ENCODE measurements around the gene ANKRD33B.

ANKRD33B gene

DNA sequence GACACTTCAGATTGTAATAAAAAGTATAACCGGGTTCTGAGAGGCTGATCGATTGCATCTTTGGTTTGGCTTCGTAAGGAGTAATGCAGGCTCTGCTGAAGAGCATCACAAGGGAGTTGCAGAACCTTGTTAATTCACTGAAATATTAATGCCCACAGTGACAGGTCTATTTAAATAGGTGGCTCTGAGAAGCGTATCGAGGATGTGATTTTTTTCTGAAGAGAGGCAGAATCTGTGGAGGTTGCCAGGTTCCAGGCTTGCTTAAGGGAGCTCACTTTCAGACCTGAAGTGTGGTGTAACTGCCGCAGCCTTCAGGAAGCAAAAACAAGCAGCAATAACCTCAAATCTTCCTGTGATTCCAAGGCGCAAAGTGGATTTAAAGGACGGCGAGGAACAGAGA is 80.3 kb downstream of the ANKRD33B start:
- no peak for DNase-seq

DNA sequence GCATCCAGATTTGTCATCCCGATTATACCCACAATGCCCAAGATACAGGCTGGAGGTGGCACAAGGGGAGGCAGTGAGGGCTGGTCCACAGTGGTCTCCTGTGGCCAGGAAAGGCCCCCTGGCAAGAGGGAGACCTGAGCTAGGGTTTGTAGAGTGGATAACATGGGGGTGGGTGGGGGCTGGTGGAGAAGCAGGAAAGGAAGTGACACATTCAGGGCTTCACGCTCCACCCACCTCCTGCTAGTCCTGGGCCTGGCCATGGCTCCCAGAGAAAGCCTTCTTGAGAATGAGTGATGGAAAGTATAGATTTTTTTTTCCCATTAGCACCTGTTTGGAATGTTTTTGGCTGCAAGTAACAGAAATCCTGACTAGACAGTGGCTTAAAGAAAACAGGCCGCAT is 81.3 kb downstream of the ANKRD33B start:
- peak; percentile 44 for DNase-seq

DNA sequence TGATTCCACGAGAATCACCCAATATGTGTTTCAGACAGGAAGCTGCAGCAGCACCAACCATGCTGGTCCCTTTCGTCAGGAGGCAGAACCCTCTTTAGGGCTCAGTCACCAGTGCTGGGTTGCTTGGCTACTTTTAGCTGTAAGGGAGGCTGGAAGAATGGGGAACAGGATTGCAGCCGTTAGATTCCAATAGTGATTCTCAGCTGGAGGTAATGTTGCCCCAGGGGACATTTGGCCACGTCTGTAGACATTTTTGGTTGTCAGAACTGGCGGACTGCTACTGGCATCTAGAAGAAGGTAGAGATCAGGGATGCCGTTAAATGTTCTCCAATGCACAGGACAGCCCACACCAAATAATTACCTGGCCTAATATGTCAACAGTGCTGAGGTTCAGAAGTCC is 81.8 kb downstream of the ANKRD33B start:
- DNase-seq: no peak

DNA sequence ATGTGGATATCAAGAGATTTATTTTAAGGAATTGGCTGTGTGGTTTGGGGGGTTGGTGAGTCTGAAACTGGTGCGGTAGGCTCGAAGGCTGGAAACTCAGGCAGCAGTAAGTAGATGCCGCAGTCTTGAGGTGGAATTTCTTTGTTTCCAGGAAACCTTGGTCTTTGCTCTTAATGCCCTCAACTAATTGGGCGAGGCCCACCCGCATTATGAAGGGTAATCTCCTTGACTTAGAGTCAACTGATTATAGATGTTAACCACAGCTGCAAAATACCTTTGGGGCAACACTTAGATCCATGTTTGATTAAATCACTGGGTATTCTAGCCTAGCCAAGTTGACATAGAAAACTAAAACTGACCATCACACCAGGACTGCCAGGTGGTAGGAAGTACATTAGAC is 83.8 kb downstream of the ANKRD33B start:
- no peak for DNase-seq

DNA sequence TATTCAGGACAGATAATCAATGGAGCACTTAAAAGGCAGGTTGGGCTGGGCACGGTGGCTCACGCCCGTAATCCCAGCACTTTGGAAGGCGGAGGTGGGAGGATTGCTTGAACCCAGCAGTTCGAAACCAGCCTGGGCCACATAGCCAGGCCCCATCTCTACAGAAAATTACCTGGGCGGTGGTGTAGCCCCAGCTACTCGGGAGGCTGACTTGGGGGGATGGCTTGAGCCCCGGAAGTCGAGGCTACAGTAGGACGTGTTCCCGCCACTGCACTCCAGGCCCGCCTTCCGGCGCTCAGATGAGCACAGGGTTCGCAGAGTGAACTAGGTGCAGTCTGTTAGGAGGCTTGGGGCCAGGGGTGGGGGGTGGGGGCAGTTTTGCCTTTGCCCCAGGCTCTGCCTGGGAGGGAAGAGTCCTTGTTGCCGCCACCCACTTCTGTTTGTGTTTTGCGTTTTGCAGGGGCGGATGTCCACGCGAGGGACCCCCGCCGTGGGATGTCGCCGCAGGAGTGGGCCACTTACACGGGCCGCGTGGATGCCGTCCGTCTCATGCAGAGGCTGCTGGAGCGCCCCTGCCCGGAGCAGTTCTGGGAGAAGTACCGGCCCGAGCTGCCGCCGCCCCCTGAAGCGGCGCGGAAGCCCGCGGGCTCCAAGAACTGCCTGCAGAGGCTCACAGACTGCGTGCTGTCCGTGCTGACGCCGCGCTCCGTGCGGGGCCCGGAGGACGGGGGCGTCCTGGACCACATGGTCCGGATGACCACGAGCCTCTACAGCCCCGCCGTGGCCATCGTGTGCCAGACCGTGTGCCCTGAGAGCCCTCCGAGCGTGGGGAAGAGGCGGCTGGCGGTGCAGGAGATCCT is 85.2 kb downstream of the ANKRD33B start:
- no peak for DNase-seq

DNA sequence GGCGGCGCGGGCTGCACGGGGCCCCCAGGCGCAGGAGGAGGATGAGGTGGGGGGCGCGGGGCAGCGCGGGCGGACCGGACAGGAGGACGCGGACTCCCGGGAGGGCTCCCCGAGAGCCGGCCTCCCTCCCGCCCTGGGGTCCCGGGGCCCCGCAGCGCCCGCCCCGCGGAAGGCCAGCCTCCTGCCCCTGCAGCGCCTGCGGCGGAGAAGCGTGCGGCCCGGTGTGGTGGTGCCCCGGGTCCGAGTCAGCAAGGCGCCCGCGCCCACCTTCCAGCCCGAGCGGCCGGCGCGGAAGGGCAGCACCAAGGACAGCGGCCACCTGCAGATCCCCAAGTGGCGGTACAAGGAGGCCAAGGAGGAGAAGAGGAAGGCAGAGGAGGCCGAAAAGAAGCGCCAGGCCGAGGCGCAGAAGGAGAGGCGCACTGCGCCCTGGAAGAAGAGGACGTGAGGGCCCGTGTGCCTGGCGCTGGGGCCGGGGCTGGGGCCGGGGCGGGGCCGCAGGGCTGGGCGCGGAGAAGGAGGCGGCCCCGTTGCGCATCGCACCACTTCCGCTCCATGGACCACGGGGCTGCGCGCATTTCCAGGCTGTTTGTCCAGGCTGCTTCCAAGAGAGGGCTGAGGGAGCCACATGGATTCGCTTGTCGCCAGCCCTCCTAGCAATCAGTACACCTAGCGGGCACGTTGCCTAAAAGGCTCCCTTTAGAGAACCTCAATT is 86.0 kb downstream of the ANKRD33B start:
- DNase-seq: no peak

DNA sequence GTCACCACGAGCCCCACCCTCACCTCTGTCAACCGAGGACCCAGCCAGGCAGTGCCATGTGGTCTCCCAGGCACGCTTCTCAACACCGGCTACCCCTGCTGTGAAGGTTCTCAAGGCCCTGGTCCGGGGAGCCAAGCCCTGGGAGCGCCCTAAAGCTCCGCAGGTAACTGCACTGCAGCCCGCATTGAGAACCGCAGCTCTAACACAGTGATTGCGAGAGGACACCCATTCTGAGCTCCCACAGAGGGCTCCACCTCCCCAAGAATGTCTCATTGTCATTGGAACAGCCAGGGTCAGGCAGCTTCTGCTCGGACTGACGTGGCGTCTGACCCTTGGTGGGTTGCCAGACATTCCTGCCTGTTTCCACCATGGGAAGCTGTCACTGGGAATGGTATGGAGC is 88.3 kb downstream of the ANKRD33B start:
- no peak for DNase-seq

DNA sequence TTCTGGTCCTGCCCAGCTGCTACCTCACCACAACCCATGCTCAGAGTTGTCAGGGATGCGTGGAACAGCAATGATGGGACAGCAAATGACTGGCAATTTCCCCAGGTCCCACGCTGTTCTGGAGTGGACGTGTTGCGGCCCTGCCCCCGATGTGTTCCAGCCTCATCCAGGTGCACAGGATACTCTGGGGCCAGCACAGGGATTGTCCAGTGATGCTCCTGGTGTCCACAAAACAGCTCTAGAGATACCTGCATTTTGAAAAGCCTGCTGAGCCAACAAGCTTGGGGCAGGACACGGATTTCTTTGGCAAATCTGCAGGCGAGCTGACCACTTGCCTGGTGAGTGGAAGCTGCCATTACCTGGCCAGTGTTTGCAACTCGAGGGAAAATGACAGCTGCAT is 88.7 kb downstream of the ANKRD33B start:
- DNase-seq: no peak

DNA sequence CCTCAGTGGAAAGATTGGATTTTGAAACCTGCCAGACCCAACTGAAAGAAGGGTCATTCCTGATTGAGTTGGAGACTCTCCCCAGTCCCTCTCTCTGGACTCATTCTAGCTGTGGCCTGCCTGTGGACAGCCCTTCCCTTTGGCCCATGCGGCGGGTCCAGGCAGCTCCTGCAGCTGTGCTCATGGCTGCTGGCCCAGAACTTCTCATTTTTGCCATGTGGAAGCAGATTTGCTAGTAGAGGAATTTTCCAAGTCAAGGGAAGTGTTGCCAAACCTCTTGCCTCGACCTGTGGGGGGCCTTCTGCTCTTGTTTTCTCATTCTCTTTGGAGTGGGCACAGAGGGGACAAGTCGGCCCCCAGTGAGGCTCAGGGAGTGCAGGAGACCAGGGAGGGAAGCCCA is 89.2 kb downstream of the ANKRD33B start:
- DNase-seq: no peak

DNA sequence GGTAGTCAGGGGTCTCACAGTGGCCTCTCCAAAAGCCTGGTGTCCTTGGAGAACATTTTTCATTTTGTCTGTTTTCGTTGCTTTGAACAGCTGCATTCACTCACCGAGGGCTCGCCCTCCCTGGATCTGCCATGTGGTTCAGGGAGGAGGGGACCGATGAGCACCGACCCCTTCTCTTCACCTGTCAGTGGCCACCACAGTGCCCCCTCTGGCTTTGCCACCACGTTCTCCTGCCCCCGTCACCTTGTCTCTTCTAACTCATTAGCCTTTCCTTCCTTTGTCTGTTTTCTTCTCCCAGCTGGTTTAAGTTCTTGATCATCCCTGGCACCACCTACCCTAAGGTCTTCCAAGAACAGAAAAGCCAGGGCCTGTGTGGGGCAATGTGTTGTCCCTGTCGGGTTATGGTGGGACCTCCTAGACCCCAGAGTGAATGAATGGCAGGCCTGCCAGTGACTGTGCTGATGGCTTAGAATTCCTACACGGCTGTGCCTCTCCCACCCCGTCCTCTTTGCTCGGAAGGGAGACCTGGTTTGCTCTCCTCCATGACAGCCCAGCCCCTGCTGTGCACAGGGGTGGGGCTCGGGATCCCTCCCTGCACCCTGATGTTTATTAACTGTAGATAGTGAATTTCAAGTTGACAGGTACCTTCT is 90.0 kb downstream of the ANKRD33B start:
- DNase-seq: no peak

DNA sequence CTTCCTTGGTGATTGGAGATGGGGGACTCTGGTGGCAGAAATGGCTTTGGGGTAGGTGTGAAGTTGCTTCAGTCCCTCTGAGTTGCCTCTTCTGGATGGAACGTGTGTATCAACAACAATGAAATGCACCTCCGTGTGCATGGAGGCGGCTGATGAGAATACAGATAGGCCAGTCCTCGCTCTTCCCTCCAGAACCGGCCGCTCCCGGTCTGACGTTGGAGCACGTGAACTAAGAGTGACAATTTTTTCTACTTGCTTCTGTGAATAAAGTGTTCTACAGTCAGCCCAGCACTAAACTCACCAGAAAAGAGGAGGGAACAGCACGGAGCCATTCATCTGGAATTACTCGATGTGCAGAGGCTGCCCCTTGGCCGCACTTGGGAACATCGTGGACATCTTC is 90.7 kb downstream of the ANKRD33B start:
- no peak for DNase-seq

DNA sequence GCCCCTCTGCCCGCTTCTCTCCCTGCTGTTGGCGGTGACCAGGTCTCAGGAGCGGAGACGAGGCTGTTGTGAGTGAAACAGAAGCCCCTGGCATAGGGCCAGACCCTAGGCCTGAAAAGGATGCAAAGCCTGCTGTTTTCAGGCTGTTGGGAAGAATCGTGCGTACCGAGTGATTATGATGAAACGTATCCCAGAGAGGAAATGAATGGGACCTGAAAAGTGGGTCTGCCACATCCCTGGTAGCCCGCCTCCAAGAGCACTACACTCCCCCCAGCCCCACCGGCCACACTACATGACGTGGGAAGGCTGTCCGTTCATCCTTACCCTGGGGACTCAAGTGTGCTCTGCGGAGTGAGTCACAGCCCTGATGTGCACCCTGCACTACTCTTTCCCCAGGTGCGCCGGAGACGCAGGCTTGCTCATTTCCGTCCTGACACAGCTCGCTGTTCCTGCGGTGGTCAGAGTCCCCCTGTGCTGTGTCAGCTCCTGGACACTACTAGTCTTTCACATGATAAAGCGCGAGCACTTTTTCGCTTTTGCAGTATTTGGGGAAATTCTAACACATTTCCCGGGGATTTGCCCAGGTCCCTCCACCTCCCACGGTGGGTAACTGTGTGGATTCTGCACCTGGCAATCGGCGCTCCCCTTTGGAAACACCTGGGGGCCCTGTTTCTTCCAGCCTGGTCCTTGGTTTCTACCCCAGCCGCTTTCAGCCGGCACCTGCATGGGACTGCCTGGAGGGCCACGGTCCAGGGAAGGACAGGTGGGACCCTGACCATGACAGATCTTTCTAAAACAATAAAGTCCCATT is 91.5 kb downstream of the ANKRD33B start:
- no peak for DNase-seq

DNA sequence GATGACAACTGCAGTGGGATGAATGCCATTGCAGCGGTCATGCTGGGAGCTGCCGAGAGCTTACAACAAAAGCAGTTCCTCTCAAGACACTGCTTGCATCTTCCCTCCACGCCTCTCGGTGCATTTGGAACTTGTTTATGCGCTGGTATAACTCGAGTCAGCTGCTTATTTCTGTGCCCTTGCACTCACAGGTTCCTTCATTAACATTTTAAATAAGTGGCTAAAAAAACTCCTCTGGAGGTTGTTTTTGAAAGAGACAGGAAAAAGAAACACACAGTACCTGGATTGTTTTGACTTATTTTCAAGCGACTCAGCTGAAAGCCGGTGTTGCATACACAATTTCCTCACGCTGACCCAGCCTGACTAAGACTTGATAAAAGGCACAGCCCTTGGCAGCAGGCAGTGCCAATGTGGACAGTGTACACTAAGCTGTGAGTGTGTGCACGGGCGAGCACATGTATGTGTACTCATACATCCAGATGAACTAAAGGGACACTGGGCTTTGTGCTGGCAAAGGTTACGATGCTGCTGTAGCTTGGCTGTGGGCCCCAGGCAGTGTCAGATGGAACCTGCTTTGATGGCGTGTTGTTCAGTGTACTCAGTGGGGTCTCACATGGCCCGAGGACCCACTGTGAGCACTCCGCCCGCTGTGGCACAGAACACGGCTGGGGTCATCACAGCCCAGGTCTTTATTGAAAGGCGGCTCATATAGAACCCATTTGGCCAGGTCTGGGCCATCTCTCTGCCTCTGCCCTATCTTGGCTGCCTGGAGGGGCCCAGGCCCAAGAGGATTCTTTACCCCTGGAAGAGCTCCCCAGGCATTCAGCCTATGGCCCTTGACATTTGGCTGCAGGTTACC is 92.3 kb downstream of the ANKRD33B start:
- no peak for DNase-seq

DNA sequence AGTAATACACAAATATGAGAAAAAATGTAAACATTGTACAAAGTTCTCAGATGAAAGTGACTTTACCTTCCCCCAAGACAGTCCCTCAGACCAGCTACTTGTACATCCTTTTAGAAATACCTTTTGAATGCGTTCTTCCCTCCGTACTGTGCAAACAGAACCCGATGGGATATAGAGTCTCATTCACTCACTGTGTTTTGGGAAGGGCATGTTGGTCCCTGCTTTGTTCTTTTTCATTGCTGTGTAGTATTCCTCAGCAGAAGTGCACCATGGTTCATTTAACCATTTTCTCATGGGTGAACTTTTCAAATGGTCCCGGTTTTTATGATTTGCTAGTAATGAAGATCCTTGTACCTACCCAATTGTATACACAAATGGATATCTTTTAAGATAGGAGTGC is 94.4 kb downstream of the ANKRD33B start:
- DNase-seq: no peak

DNA sequence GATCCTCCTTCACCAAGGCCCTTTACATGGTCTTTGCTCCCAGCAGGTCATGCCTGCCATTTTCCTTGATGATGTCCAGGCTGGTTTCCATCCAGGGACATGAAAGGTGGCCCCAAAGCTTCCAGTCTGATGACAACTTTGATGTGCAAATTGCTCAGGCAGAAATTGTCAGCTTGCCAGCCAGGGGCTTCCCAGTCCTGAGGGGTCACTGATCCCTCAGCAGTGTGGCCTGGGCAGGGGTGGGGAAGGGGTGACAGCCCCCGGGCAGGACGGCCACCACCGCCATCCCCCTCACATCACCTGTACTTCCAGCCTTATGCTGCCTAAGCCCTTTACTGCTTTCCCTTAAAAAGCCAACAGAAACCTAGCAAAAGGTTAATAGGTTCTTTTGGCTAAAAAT is 96.3 kb downstream of the ANKRD33B start:
- DNase-seq: no peak

DNA sequence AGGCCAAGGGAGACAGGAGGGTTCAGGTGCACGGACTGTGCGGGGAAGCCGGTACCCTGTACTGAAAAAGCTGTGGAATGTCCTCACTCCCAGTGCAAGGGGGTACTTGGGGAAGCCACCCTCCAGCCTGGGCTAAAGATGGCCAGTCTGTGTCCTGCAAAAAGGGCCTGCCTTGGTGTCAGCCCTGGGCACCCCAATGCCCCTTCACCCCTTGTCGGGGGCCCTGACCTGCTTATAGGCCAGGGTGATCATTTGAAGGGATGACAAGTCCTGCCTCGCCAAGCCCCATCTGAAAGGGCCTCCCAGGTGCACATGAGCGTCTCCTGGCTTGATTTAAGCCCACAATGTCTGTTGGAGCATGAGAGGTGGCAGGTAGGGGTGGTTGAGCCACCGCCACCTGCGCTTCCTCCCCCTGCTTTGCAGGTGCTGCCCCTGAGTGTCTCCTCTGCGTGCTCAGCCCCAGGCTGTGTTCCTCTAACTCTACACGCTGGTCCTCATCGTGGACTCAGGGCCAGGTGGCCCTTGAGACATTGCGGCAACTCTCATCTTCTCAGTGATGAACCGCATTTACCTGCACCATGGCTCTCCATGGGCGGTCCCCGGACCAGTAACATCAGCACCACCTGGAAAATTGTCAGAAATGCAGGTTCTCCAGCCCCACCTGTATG is 97.0 kb downstream of the ANKRD33B start:
- DNase-seq: no peak

DNA sequence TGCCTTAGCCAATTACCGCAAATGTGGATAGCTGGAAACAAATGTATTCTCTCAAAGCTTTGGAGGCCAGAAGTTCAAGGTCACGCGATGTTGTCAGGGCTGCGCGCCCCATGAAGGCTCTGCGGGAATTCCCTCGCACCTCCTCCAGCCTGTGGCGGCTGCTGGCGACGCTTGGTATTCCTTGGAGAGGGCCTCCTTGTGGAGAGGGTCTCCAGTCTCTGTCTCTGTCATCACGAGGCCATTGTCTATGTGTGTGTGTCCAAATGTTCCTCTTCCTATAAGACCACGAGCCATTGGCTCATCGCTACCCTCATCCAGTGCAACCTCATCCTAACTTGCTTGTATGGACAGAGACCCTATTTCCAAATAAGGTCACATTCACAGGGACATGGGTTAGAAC is 97.5 kb downstream of the ANKRD33B start:
- DNase-seq: no peak

DNA sequence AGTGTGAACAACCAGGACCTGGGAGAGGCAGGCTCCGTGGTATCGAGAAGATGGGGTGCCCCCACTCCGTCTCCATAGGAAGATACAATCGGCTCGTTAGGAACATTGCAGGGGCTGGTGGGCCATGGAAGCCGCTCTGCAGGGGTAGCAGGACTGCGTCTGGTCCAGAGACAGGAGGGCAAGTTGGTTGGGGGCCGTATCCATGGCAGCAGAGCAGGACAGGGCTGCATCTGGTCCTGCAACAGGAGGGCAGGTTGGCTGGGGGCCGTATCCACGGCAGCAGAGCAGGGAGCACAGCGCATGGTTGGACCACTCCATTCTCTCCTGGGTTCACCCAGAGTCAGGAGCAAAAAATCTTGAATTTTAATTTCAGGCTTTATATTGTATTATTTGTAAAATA is 98.2 kb downstream of the ANKRD33B start:
- no peak for DNase-seq

DNA sequence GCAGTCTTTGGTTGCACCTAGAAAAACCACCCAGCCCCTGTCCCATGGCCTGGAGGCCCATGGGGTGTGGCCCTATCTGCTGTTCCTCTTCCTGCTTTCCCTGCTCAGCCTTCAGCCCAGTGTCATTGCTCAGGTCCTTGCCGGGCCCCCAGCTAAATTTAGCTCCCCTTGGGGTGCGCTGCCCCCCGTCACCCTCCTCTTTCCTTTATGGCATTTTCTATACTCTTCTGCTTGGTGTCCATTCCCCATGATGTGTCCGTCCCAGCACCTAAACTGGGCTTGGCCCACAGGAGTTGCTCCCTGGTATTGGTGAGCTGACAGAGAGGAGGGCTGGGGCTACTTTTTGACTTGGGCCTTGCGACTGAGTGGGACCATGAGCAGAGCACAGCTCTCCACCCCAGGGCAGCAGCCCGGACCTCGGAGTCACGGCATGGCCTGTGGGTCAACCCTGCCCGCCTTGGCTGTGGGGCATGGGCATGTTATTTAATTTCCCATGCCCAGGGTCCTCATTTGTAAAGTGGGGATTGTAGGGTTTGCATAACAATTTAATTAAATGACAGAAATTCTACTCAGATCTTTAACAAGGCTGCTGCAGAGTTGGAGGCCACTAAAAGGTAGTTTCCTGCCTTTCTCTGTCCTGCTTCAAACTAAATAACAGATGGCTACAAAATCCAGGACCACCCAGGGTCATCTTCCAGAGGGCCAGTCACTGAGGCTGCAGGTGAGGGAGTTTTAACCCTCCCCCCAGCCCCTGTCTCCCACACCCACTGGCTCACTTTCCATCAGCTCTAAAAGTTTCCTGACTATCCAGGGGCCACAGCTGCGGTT is 99.0 kb downstream of the ANKRD33B start:
- no peak for DNase-seq

DNA sequence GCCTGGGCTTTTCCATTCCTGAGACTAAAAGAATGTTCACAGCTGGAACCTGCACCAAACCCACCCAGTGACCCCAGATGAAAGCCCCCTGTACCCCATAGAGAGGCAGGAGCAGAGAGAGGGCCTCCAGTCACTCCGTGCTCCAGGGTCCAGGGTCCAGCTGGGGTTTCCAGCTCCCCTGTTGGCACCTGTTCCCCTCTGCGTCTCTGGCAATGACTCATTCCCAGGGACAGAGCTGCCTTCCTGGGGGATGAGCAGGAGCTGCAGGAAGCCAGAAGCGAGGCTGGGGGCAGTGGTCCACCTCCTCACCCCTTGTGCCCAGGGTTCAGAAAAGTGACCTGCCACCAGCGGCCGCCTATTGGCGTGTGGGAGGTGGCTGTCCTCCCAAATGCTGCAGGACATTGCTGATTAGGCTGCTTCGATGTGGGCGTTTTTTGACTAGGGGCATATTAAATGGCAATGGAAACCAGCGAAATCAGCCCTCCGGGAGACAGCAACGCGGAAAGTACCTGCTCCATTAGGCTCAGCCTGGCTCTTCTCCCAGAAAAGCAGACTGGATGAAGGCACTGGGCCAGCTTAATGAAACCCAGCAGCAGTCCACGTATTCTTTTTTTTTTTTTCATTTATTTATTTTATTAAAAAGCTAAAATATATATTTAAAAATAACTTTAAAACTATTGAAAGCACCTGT is 99.8 kb downstream of the ANKRD33B start:
- no peak for DNase-seq

Measured in activated CD4-positive, alpha-beta T cell treated with anti-CD3 and anti-CD28 coated beads for 48 hours (primary cell).